Ureter (tissue), 1 donor: ENCODE measurements around the gene PARP8. TPM values are rescaled to one million over a fixed set of nuclear protein-coding genes. Genes with fewer than 3 reads are reported as not detected.

ENCODE experiments used
- DNase-seq: peaks from one replicate; pipeline ENCODE4 v3.0.0-alpha.2; 2020; ENCODE audit warnings: low spot score
- total RNA-seq: library from RNA; stranded (reverse); gene quantifications from one replicate; pipeline ENCODE4 v1.2.4, GENCODE V29; 2023
- donor health status: DM: yes; HTN: yes; CAD: no.

PARP8 gene
- total RNA-seq, 1 donor from 2014 or later = 58.4 TPM

DNA sequence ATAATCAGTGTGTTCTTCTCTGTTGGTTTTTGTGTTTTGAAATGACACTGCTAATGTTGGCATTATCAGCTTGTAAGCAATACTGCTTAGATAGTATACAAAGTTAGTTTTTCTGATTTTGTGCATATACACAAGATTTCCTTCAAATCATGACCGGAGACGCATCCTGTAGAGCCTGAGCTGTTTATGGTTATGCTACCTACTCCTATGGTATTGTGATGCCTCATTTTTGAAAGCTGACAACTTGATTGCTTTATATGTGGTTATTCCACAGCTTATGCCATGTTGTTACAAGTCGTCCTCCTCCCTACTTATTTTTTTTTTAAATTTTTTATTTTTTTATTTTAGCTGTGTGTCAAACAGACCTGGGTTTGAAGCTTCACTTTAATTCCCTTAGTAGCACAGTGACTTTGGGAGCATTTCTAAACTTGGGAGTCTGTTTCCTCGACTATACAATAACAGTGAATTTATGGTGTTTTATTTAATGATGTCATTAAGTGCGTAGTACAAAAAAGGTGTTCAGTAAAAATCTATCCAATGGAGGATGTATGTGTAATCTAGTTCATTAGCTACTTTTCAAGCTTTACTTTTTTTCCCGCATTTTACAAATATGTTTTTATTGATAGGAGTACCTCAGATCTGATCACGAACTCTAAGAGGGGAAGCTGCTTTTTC, 59.5 kb downstream of the PARP8 start:
- no peak for DNase-seq

DNA sequence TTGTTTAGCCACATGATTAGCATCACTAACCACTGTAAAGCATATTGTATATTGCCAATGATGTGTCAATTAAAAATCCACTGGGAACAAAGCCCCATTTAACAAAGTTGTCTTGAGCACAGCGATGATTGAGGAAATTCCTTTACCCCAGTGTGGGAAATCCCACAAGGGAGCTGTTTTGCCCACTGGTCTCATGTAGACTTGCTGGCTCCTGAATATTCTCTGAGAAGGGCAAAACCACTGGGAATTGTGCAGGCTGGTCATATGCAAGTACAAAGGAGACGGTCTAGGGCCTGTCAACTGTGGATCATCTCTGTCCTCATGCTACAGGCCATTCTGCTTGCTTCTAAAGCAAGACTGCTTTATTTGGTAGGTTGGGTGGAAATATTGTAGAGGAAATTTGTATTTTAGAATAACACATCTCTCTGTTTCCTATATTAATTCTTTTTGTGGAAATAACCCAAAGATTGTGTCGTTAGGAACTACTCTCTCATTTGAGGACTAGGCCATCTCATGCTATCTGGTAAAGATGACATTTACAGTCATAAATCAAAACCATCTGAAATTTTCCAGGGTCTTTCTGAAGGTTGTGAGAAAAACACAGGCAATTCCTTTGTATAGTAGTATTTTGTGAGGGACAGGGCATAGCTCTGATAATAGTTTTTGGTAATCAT, 60.2 kb downstream of the PARP8 start:
- no peak for DNase-seq

DNA sequence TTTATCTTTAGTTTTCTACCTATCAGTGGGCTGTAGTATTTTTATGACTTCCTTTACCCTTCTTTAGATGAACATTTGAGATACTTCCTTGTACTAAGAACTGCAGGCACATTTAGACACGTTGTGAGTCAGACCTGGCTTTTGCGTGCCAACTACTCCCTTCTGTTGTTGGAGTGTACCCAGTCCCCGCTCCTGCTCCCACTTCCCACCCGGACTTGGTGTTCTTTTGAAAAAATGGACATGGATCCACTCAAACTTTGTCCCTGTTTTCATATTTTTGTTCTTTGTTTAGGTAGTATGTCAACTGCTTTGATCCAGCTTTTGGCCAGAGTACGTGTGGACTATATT, 60.7 kb downstream of the PARP8 start:
- DNase-seq = peak; percentile 59

GRCh38 chr5:50727845-50728244, 61.4 kb downstream of the PARP8 start:
- DNase-seq = no peak

DNA sequence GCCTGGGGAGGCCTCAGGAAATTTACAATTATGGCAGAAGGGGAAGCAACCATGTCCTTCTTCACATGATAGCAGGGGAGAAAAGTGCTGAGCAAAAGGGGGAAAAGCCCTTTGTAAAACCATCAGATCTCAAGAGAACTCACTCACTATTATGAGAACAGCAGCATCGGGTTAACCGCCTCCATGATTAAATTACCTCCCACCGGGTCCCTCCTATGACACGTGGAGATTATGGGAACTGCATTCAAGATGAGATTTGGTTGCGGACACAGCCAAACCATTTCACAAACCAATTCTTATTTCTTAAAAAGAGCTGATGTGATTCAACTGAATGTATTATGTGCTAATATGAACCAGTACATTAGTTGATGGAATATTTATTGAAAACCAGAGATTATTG, 63.9 kb downstream of the PARP8 start:
- DNase-seq = no peak

GRCh38 chr5:50730841-50731240, 64.4 kb downstream of the PARP8 start:
- no peak for DNase-seq

DNA sequence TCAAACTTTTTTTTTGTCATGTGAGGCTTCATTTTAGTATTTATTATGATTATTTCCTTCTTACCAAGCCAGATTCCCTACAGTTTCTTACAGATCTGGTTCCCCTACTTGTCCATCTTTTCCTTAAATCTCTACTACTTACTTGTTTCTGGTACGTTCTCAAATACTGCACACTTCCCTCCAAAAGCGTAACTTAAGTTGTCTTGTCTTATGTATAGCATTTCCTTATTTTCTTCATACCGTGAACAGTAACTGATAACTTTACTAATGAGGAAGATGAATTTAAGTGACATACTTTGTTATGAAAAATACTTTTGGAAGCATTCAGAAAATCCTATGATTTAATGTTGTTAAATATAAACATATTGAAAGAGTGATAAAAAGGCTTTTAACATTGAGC, 67.3 kb downstream of the PARP8 start:
- no peak for DNase-seq

- no peak for DNase-seq
These were observed 72.4 kb downstream of the PARP8 start for GRCh38 chr5:50738864-50739263.

- DNase-seq = no peak
These were observed 74.4 kb downstream of the PARP8 start for GRCh38 chr5:50740832-50741231.

- no peak for DNase-seq
These were observed 78.3 kb downstream of the PARP8 start for GRCh38 chr5:50744776-50745175.

DNA sequence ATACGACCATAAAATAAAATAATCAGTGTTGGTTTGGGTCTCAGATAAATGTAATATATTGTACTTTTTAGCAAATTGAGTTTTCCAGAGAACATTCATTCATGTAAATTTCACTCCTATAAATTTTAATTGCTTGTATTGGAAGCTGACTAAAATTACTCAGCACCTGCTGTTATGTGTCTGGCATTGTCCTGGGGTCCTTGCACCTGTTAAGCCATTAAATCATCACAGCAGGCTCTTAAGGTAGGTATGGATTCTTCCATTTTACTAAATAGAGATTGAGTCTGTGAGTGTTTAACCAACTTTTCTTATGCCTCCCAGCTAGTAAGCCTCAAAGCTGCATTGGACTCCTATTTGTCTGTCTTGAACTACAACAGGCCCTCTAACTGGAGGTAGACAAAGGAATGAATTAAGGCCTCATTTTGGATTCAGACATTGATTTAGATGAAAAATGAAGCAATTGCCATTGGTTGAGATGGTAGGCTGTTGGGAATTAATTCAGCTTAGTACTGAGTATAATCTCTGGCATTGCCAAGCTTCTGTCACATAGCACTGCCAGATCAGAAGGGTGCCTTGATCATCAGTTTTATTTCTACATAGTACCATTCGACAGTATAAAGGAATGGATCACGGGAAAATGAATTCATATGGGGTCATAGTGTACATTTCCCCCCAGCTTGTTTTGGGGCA, 78.9 kb downstream of the PARP8 start:
- no peak for DNase-seq

- DNase-seq = no peak
These were observed 82.7 kb downstream of the PARP8 start for GRCh38 chr5:50749181-50749580.

- DNase-seq = no peak
These were observed 83.4 kb downstream of the PARP8 start for GRCh38 chr5:50749873-50750272.

DNA sequence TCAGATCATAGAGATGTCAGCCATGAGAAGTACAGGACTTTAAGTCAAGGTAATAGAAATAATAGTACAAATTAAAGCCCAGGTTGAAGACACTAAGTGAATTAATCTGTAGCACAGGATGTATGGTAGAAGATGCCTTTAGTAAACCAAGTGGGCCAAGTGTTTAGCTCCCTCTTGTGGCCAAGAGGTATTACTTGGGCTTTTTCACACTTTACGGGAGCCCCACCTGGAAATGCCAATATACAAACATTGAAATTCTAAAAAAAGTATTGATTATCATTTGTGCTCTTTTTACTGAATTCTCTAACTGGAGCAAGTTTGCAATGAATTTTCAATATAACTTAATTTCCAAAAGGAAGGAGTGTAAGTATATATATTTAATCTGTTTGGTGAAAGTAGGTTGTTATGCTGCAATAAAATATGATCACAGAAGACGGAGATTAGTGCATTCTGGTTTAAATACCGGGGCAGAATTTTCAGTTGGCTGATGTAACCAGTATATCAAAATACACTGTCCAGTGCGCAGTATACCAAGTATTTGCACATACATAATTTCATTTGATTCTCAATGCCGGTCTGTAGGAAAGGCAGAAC, 84.7 kb downstream of the PARP8 start:
- DNase-seq = no peak

DNA sequence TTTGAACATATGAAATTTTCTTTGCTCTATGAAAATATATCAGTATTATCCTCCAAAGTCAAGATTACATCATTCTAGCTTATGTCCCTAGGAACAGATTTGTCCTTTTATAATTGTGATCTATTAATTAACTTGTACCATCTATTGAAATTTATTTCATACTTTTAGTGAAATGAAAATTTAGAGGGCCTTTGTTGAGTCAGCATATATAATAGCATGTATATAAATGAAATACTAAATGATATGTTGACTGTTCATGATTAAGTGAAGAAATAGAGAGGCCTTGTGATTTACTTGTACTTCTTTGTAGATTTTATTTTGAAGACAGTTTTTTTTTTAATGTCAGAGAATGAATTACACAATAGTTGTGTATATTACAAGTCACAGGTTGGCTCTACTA, 86.4 kb downstream of the PARP8 start:
- no peak for DNase-seq

- no peak for DNase-seq
These were observed 93.3 kb downstream of the PARP8 start for GRCh38 chr5:50759526-50760270.

- no peak for DNase-seq
These were observed 96.9 kb downstream of the PARP8 start for GRCh38 chr5:50763351-50763750.

DNA sequence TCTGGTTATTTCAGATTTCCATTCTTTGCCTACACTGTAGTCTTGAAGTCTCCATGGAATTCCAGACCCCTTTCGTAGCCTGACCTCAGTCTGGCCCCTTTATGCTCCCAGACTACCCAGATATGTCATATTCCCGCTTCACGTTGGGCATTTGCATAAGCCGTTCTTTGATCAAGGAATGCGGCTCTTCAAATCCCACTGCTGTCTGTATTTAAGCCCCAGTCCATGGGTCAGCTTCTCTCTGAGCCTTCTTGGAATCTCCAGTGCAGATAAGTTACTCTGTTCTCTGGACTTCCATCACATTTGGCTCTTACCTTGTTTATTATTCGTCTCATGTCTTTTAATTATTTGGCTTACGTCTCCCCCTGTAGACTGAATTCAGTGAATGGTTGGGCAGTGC, 97.4 kb downstream of the PARP8 start:
- no peak for DNase-seq

DNA sequence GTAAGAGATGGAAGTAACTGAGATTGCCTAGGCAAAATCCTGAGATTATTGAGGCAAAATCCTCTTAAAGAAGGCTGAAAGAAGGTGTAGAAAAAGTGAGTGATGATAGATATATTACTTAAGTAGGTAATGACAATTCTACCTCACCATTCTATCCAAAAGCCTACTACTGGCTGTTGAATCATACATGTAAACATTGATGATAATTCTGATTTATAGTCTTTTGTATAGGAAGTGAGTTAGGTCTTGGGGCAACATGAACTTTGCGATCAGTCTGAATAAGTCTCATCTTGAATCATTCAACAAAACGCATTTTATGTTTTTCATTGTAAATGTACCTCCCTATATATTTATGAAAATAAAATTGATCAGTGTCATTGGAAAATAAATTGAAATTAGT, 99.6 kb downstream of the PARP8 start:
- DNase-seq = no peak

DNA sequence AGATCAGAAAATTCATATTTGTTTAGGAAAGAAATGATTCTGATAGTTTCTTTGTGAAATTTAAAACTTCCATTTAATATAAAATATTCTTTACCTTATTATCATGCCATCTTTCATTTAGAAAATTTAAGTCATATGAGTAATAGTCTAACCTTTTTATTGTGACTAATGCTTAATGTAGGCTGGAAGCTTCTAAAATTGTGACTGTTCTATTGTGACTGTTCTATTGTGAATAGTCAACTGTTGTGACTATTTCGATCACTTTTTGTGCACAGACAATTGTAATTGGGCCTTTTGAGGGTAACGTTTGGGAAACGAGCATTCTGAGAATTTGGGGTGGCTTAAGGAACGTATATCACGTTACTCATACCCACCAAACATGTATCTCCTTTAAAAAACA, 100.0 kb downstream of the PARP8 start:
- no peak for DNase-seq

- DNase-seq = no peak
These were observed 100.5 kb downstream of the PARP8 start for GRCh38 chr5:50766967-50767366.

DNA sequence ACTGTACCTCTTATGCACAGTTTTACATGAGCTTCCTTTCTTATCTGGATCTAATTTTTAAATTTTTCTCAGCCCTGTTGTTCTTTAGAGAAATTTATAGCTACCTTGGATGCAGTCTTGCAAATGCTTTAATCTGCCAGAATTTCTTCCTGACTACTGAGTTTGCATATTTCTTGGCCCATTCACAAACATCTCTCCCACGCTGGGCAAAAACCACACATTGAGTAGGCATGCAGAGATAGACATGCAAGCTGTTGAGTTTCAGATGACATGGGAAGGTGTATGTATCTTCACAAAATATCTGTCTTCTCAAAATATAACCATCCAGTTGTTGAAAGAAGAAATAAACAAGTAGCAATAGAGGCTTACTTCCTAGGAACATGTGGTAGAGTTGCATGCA, 101.2 kb downstream of the PARP8 start:
- no peak for DNase-seq
